ENCODE measurements around the gene ERC1.

ERC1 gene

GRCh38 chr12:1201030-1201429 is 210.0 kb downstream of the ERC1 start:
- Histone ChIP-seq H3K9me3 (ENCODE audit: control insufficient read depth, insufficient read depth, low read length) (peaks cover 15% of the 10 kb centered on the region; the same call in 1 of the 2 replicates), H3K4me2 (ENCODE audit: low read length) (no peak overlapping the region), H3K79me2 (ENCODE audit: control insufficient read depth, low read length) (peaks cover 18% of the 10 kb centered on the region), H3K4me3 (ENCODE audit: low read length) (no peak overlapping the region), H3F3A (ENCODE audit: control insufficient read depth, insufficient read depth) (peaks cover 34% of the 10 kb centered on the region), H3K27ac (ENCODE audit: low read depth, low read length) (no peak overlapping the region), H3K36me3 (ENCODE audit: control insufficient read depth, low read length) (peaks cover 26% of the 10 kb centered on the region), H3K4me1 (ENCODE audit: control insufficient read depth, low read length) (peaks cover 44% of the 10 kb centered on the region), H3K27me3 (ENCODE audit: control insufficient read depth, low read length) (no peaks in the 10 kb centered on the region), H4K20me1 (ENCODE audit: control insufficient read depth, insufficient read depth, low read depth, low read length) (no peaks in the 10 kb centered on the region), H3K9me2 (replicated peaks; ENCODE audit: control insufficient read depth, low read length) (no peaks in the 10 kb centered on the region)
- TF ChIP-seq EZH2phosphoT487 (IDR thresholded peaks at IDR 0.05; ENCODE audit: borderline replicate concordance, low read length) (no peak), CTCF (IDR thresholded peaks at IDR 0.05; ENCODE audit: low read depth, low read length, poor library complexity, severe bottlenecking) (no peak)

DNA sequence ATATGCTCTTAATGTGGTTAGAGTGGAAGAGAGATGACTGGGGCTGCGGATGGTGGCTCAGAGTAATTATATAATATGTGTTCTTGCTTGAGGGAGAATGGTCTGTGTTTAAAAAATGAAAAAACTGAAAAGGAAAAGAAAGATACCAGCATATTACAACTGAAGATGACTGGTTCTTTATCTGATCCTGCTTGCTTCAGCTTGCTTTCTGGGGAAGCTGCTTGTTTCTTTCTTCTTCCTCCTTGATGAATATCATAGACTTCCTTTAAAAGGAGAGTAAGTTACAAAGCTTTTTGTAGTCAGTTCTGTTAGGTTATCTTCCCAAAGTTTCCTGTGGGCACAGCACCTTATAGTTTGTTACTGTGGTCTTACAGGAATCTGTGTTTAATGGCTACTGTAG is 210.9 kb downstream of the ERC1 start:
- H3F3A ChIP-seq (ENCODE audit: control insufficient read depth, insufficient read depth) = peaks cover 34% of the 10 kb centered on the region
- no peaks in the 10 kb centered on the region for H3K27me3 ChIP-seq (ENCODE audit: control insufficient read depth, low read length)
- TF ChIP-seq EZH2phosphoT487 (IDR thresholded peaks at IDR 0.05; ENCODE audit: borderline replicate concordance, low read length) (no peak), CTCF (IDR thresholded peaks at IDR 0.05; ENCODE audit: low read depth, low read length, poor library complexity, severe bottlenecking) (no peak)
- no peak overlapping the region for H3K4me3 ChIP-seq (ENCODE audit: low read length)
- peaks cover 25% of the 10 kb centered on the region for H3K36me3 ChIP-seq (ENCODE audit: control insufficient read depth, low read length)
- no peaks in the 10 kb centered on the region for H4K20me1 ChIP-seq (ENCODE audit: control insufficient read depth, insufficient read depth, low read depth, low read length)
- no peaks in the 10 kb centered on the region for H3K9me2 ChIP-seq (replicated peaks; ENCODE audit: control insufficient read depth, low read length)
- no peak overlapping the region for H3K4me2 ChIP-seq (ENCODE audit: low read length)
- peaks cover 15% of the 10 kb centered on the region; the same call in 1 of the 2 replicates for H3K9me3 ChIP-seq (ENCODE audit: control insufficient read depth, insufficient read depth, low read length)
- H3K79me2 ChIP-seq (ENCODE audit: control insufficient read depth, low read length) = peaks cover 21% of the 10 kb centered on the region
- peaks cover 53% of the 10 kb centered on the region for H3K4me1 ChIP-seq (ENCODE audit: control insufficient read depth, low read length)
- peak overlapping the region; percentile 23; the same call in 1 of the 2 replicates for H3K27ac ChIP-seq (ENCODE audit: low read depth, low read length)

DNA sequence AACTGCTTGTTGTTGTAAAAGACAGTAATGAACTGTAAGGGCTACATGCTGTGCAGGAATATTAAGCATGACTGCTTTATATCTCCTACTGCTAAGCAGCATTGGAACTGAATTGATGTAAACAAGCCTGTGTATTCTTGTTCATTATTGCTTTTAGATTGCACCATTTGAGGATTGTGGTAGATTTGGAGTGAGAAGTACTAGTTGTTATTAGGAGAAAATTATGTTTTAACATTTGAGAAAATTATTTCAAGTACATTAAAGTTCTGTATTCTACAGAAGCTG is 212.7 kb downstream of the ERC1 start:
- H3K9me2 ChIP-seq (replicated peaks; ENCODE audit: control insufficient read depth, low read length) = no peaks in the 10 kb centered on the region
- peak overlapping the region; percentile 80 for H3K4me3 ChIP-seq (ENCODE audit: low read length)
- H3K4me2 ChIP-seq (ENCODE audit: low read length) = peak overlapping the region; percentile 100
- peaks cover 68% of the 10 kb centered on the region for H3K4me1 ChIP-seq (ENCODE audit: control insufficient read depth, low read length)
- no peaks in the 10 kb centered on the region for H4K20me1 ChIP-seq (ENCODE audit: control insufficient read depth, insufficient read depth, low read depth, low read length)
- TF ChIP-seq CTCF (IDR thresholded peaks at IDR 0.05; ENCODE audit: low read depth, low read length, poor library complexity, severe bottlenecking) (no peak), EZH2phosphoT487 (IDR thresholded peaks at IDR 0.05; ENCODE audit: borderline replicate concordance, low read length) (no peak)
- peaks cover 2% of the 10 kb centered on the region; the same call in 1 of the 2 replicates for H3K9me3 ChIP-seq (ENCODE audit: control insufficient read depth, insufficient read depth, low read length)
- H3K79me2 ChIP-seq (ENCODE audit: control insufficient read depth, low read length) = peaks cover 22% of the 10 kb centered on the region
- H3K27ac ChIP-seq (ENCODE audit: low read depth, low read length) = peak overlapping the region; percentile 99
- no peaks in the 10 kb centered on the region for H3K27me3 ChIP-seq (ENCODE audit: control insufficient read depth, low read length)
- peaks cover 15% of the 10 kb centered on the region for H3K36me3 ChIP-seq (ENCODE audit: control insufficient read depth, low read length)
- H3F3A ChIP-seq (ENCODE audit: control insufficient read depth, insufficient read depth) = peaks cover 38% of the 10 kb centered on the region

All from DOHH2 (cell line).